GM12878 (cell line): ENCODE data around the gene FKBP2. TPM values are rescaled to one million over a fixed set of nuclear protein-coding genes. Genes with fewer than 3 reads are reported as not detected.

Source experiments
- ATAC-seq: fragments of 200-7000 bp; cut with Tn5 transposase; 3 replicates; pipeline ENCODE4 v1.9.1; 2020; ENCODE audit warnings: mild to moderate bottlenecking, moderate library complexity
- BruUV-seq: library from RNA; stranded (reverse); fragments of 400-500 nt; replicated peaks from 2 replicates; lab custom pipeline; 2021; lab: Mats Ljungman, UMichigan
- CTCF ChIA-PET: fragments of 300-600 bp; sonication (Branson Sonifier 250); formaldehyde crosslinking; extraction: SDS; loops from one replicate; lab custom pipeline; 2021; ENCODE audit warnings: inconsistent platforms; lab: Yijun Ruan, JAX
- POLR2A ChIA-PET: fragments of 350-600 bp; formaldehyde crosslinking; extraction: SDS; loops from one replicate; lab custom pipeline; 2021; ENCODE audit warnings: inconsistent platforms; lab: Charles Lee
- RAD21 ChIA-PET: fragments of 300-600 bp; sonication (Branson Sonifier 250); formaldehyde crosslinking; loops from one replicate; lab custom pipeline; 2023; ENCODE audit warnings: antibody characterized with exemption; ENCODE audit not compliant: unreplicated experiment; lab: Charles Lee
- SMC1A ChIA-PET: fragments of 300-600 bp; sonication (Branson Sonifier 250); formaldehyde crosslinking; loops from one replicate; lab custom pipeline; 2023; ENCODE audit not compliant: unreplicated experiment, uncharacterized antibody; lab: Charles Lee
- DNase-seq: peaks from one replicate; pipeline ENCODE4 v3.0.0-alpha.2; 2011; ENCODE audit warnings: low read depth, low spot score
- FAIRE-seq: peaks from 3 replicates; lab custom pipeline; 2011; peaks lifted over from hg19 to GRCh38; lab: Jason Lieb, UNC
- H2AFZ ChIP-seq: 2 replicates; pipeline ENCODE4 v1.6.0; 2011; ENCODE audit warnings: low read depth, low read length, control low read depth; ENCODE audit not compliant: control insufficient read depth
- H3K27ac ChIP-seq: 2 replicates; pipeline ENCODE4 v1.5.1; 2011; ENCODE audit warnings: control low read depth; ENCODE audit not compliant: control insufficient read depth, insufficient read depth
- H3K27me3 ChIP-seq, 2 experiments: replicated peaks in 1 of 2; 2 replicates each; pipeline versions ENCODE4 v1.6.0 to v1.6.1; 2011; ENCODE audit warnings: low read length in 1 of 2; ENCODE audit not compliant: control insufficient read depth in 2 of 2, insufficient read depth in 2 of 2
- H3K36me3 ChIP-seq, 2 experiments: 2 replicates each; pipeline ENCODE4 v1.5.1; 2011; ENCODE audit warnings: low read length in 1 of 2; ENCODE audit not compliant: control insufficient read depth in 2 of 2, insufficient read depth in 2 of 2
- H3K4me1 ChIP-seq: 2 replicates; pipeline ENCODE4 v1.6.1; 2011; ENCODE audit warnings: mild to moderate bottlenecking, low read length, moderate library complexity, mixed read lengths; ENCODE audit not compliant: control insufficient read depth, insufficient read depth
- H3K4me2 ChIP-seq: 2 replicates; pipeline ENCODE4 v1.6.0; 2011; ENCODE audit warnings: control low read depth; ENCODE audit not compliant: control insufficient read depth, insufficient read depth
- H3K4me3 ChIP-seq: fragments of 200-600 bp; sonication (generic); 2 replicates; pipeline ENCODE4 v1.5.1; 2016
- H3K79me2 ChIP-seq: 2 replicates; pipeline ENCODE4 v1.6.0; 2011; ENCODE audit warnings: low read length; ENCODE audit not compliant: control insufficient read depth, insufficient read depth
- H3K9ac ChIP-seq: 2 replicates; pipeline ENCODE4 v1.8.0; 2011; ENCODE audit warnings: low read length, control low read depth, mixed read lengths; ENCODE audit not compliant: control insufficient read depth, insufficient read depth
- H3K9me3 ChIP-seq: replicated peaks from 3 replicates; pipeline ENCODE4 v1.5.1; 2011; ENCODE audit warnings: mild to moderate bottlenecking, low read length; ENCODE audit not compliant: control insufficient read depth, insufficient read depth
- H4K20me1 ChIP-seq: 2 replicates; pipeline ENCODE4 v1.6.0; 2011; ENCODE audit not compliant: control insufficient read depth, insufficient read depth
- ASH2L ChIP-seq: fragments of 300-600, 200-600 bp; sonication (generic); IDR thresholded peaks from 2 replicates; pipeline ENCODE4 v1.6.1; 2017; ENCODE audit warnings: low read depth, mild to moderate bottlenecking, borderline replicate concordance
- BRCA1 ChIP-seq: IDR thresholded peaks from 2 replicates; pipeline ENCODE4 v1.6.1; 2011; ENCODE audit warnings: low read depth, low read length, improper control_type of control experiment
- HCFC1 ChIP-seq: fragments of 150-350 bp; IDR thresholded peaks from 2 replicates; pipeline ENCODE4 v1.6.1; 2014; ENCODE audit warnings: low read length
- NFXL1 ChIP-seq: fragments of 450-650 bp; IDR thresholded peaks from 2 replicates; pipeline ENCODE4 v1.6.1; 2017; ENCODE audit warnings: antibody characterized with exemption, mild to moderate bottlenecking, borderline replicate concordance
- SMARCA5 ChIP-seq: fragments of 450-650 bp; IDR thresholded peaks from 2 replicates; pipeline ENCODE4 v1.6.1; 2017; ENCODE audit warnings: mild to moderate bottlenecking
- ZNF207 ChIP-seq: fragments of 450-650 bp; IDR thresholded peaks from 2 replicates; pipeline ENCODE4 v1.6.1; 2014; ENCODE audit warnings: antibody characterized with exemption, mild to moderate bottlenecking, borderline replicate concordance
- WGBS: methylation state at CpG from one replicate; pipeline ENCODE4 v1.1.6; 2016; ENCODE audit warnings: low lambda C conversion rate; ENCODE audit not compliant: insufficient replicate concordance, insufficient coverage; ENCODE audit errors: missing lambda C conversion rate; 5-methylcytosine and 5-hydroxymethylcytosine counted together
- in situ Hi-C: fragments of 300-500 bp; cut with MboI; formaldehyde crosslinking; loops from 9 replicates; pipeline ENCODE4 v1.14.3; 2018; ENCODE audit warnings: mixed read lengths
- intact Hi-C: fragments of 100-400 bp; cut with micrococcal nuclease; formaldehyde crosslinking; loops from one replicate; pipeline ENCODE4 v1.14.2; 2022; ENCODE audit not compliant: unreplicated experiment
- polyA plus RNA-seq, 11 experiments: library from polyadenylated mRNA; depleted of rRNA in 4 of 11; unstranded in 6 of 11; stranded (reverse) in 5 of 11; fragments of >200 nt; fragmentation: Nextera tagmentation in 4 of 11; fragmentation: Illumina TruSeq in 1 of 11; extraction: Ambion mirVana in 4 of 11; extraction: Trizol in 1 of 11; gene quantifications; 1 replicate in 1 of 11; 2 replicates in 10 of 11; pipeline versions ENCODE4 v1.2.1 to v1.2.3, GENCODE V29; 2011 to 2016; ENCODE audit warnings: inconsistent platforms in 2 of 11, missing spikeins in 2 of 11, low read depth in 1 of 11
- total RNA-seq, 4 experiments: library from RNA; depleted of rRNA in 3 of 4; stranded (reverse); fragments of >200 nt in 3 of 4; fragmentation: Illumina TruSeq in 1 of 4; extraction: Trizol in 1 of 4; gene quantifications; 2 replicates each; pipeline versions ENCODE4 v1.2.1 to v1.2.3, GENCODE V29; 2013 to 2021
- TF ChIP-seq, protein P1 (sequence below): fragments of 450-650 bp; IDR thresholded peaks from 2 replicates; pipeline ENCODE4 v1.6.1; 2017; ENCODE audit warnings: mild to moderate bottlenecking, low read depth, inconsistent platforms; ENCODE audit not compliant: poor library complexity, severe bottlenecking
- TF ChIP-seq, protein P2 (sequence below): IDR thresholded peaks from 2 replicates; pipeline ENCODE4 v1.6.1; 2012; ENCODE audit warnings: low read depth, low read length, improper control_type of control experiment

The FKBP2 gene
- total and polyA plus RNA-seq, 10 of the 15 experiments (the other 5 are each of a cell fraction or from before 2014, with no cell fraction given), result 1.8 to 99.7 (median 39.5) TPM

- POLR2A ChIA-PET, result interaction anchor here (0.6 to 1.8 kb wide), 9 partner anchors 9 to 53 kb away, joined by 3 to 9 read pairs (median 4); partner anchors contain the start of genes FKBP2, NUDT22 and TRPT1
- BruUV-seq, result no TSS peak
- WGBS, result 51% methylated on average over 8 of the region's 8 CpGs
Observed at GRCh38 chr11:64249563-64250414, 8.9 kb downstream of the FKBP2 start.

More at GRCh38 chr11:64249563-64250414, 8.9 kb downstream of the FKBP2 start:
- Histone ChIP-seq H3K4me3 (no peak overlapping the region), H3K9ac (no peak overlapping the region), H4K20me1 (no peaks in the 10 kb centered on the region), H3K27me3 (no peaks in the 10 kb centered on the region), H3K27ac (no peak overlapping the region), H3K4me2 (no peak overlapping the region), H3K79me2 (peaks cover 17% of the 10 kb centered on the region), H3K4me1 (peaks cover 10% of the 10 kb centered on the region), H3K36me3 (peaks cover 0 to 2% of the 10 kb centered on the region in 2 experiments; a peak in 2 of 4 replicates), H3K9me3 (no peaks in the 10 kb centered on the region), H2AFZ (no peak overlapping the region)
- SMC1A ChIA-PET, result interaction anchor here (0.7 to 1.2 kb wide), 3 partner anchors 20 to 51 kb away, joined by 3 to 5 read pairs (median 3); no protein-coding TSS in a partner anchor
- DNase-seq (no peak), ATAC-seq (no peak), FAIRE-seq (peak; percentile 27)
- in situ Hi-C loops, result loop anchor here (25.0 kb wide), 1 partner anchor 1613 kb away; the partner anchor contains the start of genes CFL1, EFEMP2 and MUS81
- RAD21 ChIA-PET, result interaction anchor here (0.7 to 3.1 kb wide), 4 partner anchors 9 to 55 kb away, joined by 3 to 30 read pairs (median 6); partner anchors contain the start of genes CATSPERZ, FERMT3 and FKBP2
- TF ChIP-seq, protein P1, sequence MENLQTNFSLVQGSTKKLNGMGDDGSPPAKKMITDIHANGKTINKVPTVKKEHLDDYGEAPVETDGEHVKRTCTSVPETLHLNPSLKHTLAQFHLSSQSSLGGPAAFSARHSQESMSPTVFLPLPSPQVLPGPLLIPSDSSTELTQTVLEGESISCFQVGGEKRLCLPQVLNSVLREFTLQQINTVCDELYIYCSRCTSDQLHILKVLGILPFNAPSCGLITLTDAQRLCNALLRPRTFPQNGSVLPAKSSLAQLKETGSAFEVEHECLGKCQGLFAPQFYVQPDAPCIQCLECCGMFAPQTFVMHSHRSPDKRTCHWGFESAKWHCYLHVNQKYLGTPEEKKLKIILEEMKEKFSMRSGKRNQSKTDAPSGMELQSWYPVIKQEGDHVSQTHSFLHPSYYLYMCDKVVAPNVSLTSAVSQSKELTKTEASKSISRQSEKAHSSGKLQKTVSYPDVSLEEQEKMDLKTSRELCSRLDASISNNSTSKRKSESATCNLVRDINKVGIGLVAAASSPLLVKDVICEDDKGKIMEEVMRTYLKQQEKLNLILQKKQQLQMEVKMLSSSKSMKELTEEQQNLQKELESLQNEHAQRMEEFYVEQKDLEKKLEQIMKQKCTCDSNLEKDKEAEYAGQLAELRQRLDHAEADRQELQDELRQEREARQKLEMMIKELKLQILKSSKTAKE, result no peak
- TF ChIP-seq HCFC1 (no peak), BRCA1 (no peak), NFXL1 (peak; percentile 87; the same call in 1 of the 2 replicates), ASH2L (no peak), ZNF207 (no peak), SMARCA5 (peak; percentile 69; the same call in 1 of the 2 replicates)
- TF ChIP-seq, protein P2, sequence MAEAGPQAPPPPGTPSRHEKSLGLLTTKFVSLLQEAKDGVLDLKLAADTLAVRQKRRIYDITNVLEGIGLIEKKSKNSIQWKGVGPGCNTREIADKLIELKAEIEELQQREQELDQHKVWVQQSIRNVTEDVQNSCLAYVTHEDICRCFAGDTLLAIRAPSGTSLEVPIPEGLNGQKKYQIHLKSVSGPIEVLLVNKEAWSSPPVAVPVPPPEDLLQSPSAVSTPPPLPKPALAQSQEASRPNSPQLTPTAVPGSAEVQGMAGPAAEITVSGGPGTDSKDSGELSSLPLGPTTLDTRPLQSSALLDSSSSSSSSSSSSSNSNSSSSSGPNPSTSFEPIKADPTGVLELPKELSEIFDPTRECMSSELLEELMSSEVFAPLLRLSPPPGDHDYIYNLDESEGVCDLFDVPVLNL, result no peak
- CTCF ChIA-PET, result interaction anchor here (0.7 to 4.8 kb wide), 8 partner anchors 9 to 92 kb away, joined by 4 to 64 read pairs (median 7); partner anchors contain the start of genes CATSPERZ, FERMT3, FKBP2 and NUDT22
- intact Hi-C loops, result loop anchor here (2.0 kb wide), 2 partner anchors 19 to 51 kb away; partner anchors contain the start of gene CATSPERZ
